GM13977 (cell line): ENCODE measurements around the gene PLXNA4.

Source experiments
- DNase-seq: peaks from one replicate; pipeline ENCODE4 v3.0.0; 2012; ENCODE audit warnings: low spot score
- in situ Hi-C: fragments of 300-500 bp; cut with MboI; formaldehyde crosslinking; loops from one replicate; pipeline ENCODE4 v1.12.0; 2022; ENCODE audit warnings: low sequenced_read_pairs, low pct_unique_long_range_greater_than_20kb, mixed read lengths, inconsistent platforms; ENCODE audit not compliant: unreplicated experiment
- TF ChIP-seq, protein P1 (sequence below): IDR thresholded peaks from 2 replicates; pipeline ENCODE4 v1.5.1; 2012; ENCODE audit warnings: mild to moderate bottlenecking, control low read depth; ENCODE audit not compliant: insufficient read depth; ENCODE audit errors: extremely low read depth, missing control alignments

The PLXNA4 gene

DNA sequence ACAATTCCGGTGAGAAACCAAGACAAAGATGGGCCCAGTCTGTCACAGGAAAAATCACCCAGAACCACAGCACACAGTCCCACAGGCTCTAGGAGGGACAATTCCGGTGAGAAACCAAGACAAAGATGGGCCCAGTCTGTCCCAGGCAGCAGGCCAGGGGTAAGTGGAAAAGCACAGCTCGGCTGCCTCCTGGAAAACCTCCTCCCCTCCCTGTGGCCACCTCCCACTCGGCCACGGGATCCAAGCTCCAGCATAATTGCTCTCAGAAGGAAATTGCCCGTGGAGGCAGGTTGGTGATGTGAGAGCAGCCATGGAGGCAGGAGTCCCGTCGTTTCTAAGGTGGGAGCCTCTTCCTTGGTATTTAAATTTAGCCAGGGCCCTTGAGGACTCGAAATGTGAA lies 95.7 kb downstream of the PLXNA4 start:
- TF ChIP-seq, protein P1, sequence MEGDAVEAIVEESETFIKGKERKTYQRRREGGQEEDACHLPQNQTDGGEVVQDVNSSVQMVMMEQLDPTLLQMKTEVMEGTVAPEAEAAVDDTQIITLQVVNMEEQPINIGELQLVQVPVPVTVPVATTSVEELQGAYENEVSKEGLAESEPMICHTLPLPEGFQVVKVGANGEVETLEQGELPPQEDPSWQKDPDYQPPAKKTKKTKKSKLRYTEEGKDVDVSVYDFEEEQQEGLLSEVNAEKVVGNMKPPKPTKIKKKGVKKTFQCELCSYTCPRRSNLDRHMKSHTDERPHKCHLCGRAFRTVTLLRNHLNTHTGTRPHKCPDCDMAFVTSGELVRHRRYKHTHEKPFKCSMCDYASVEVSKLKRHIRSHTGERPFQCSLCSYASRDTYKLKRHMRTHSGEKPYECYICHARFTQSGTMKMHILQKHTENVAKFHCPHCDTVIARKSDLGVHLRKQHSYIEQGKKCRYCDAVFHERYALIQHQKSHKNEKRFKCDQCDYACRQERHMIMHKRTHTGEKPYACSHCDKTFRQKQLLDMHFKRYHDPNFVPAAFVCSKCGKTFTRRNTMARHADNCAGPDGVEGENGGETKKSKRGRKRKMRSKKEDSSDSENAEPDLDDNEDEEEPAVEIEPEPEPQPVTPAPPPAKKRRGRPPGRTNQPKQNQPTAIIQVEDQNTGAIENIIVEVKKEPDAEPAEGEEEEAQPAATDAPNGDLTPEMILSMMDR: no peak
- DNase-seq: no peak
- in situ Hi-C loops: no loop called here

DNA sequence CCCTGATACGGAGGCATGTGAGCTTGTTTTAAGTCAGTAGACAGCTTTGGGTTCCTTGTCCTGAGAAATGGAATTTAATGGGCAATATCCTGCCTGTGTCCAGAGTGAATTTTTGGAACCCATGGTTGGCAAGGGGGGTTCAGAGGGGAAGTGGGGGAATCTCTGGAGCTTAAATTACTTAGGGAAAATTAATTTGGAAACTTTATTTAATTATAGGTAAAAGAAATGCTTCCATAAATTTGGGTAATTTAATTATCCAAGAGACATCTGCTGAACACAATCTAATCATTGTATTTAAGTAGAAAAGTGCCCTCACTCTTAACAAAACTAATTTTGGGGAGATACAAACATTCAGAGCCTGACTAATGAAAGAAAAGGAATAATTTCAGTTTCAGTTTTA lies 99.7 kb downstream of the PLXNA4 start:
- TF ChIP-seq, protein P1: no peak
- in situ Hi-C loops: no loop called here
- DNase-seq: no peak

DNA sequence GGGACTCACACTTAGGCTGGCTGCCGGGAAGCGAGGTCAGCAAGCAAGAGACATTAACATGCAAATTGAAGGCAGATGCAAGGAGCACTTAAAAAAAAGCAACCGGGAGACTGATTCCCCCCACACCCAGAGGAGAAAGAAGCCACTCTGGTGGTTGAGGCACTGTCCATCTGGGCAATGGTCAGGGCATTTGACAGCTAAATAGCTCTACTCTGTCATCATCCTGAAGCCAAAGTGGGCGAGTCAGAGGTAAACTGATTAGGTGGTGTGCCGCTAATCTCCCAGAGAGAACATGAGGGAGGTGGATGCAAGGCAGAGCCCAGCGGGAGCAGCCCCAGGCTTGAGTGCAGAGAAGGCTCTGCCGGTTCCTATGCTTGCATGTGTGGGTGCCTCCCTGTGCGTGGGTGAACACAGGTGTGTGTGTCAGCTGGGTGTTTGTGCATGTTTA lies 100.6 kb downstream of the PLXNA4 start:
- TF ChIP-seq, protein P1: no peak
- DNase-seq: no peak
- in situ Hi-C loops: no loop called here

DNA sequence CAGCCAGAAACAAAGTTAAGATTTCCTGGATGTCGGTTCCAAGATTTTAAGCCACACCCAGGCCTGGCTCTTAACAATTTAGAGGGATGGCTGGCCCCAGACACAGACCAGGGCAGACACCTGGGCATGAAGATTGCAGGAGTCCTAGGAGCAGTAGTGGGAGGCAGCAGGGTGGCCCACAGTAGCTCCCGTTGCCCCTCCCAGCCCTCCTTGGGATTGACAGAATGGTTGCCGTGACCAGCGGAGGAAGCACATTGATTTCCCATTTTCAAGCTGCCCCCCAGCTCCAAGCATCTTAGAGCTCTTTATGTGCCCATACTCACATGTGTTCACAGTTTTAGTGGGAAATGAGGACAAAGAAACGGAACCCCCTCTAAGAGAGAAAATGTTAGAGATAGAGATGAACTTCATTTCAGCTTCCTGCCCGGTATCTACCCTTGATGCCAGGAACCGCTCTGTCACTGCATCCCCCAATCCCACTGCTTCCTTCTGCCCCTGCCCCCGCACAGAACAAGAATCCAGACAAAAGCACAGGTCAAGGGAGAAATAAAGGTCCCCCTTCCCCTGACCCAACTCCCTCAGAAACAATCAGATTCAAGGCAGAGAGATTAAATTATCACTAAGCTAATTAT lies 101.1 kb downstream of the PLXNA4 start:
- DNase-seq: no peak
- TF ChIP-seq, protein P1: no peak
- in situ Hi-C loops: no loop called here

DNA sequence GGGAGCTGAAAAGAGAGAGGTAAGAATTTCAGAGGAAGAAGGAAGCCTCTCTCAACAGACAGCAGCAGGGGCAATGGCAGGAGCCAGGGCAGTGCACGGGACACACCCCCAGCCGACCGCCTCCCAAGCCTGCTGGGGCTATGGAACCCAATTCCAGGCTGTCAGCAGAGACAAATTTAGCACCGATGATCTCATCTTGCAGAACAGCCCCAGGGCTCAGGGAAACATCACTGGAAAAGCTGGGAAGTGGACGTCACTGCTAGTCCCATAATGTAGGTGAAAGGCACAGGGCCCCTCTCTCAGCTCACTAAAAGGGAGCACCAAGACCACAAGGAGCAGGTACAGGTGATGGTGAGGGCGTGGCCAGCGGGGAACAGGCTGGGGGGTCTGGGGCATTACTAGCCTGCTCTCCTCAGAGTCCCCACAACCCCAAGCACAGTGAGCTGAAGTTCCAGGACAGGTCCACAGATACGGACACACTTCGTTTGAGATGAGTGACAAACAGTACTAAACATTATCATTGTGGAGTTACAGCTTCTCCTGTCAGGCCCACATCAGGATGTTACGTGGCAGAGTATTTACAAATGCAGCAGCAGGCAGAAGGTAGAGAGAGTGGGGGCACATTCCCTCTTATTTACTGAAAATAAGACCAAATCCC lies 103.7 kb downstream of the PLXNA4 start:
- in situ Hi-C loops: no loop called here
- TF ChIP-seq, protein P1: no peak
- no peak for DNase-seq

DNA sequence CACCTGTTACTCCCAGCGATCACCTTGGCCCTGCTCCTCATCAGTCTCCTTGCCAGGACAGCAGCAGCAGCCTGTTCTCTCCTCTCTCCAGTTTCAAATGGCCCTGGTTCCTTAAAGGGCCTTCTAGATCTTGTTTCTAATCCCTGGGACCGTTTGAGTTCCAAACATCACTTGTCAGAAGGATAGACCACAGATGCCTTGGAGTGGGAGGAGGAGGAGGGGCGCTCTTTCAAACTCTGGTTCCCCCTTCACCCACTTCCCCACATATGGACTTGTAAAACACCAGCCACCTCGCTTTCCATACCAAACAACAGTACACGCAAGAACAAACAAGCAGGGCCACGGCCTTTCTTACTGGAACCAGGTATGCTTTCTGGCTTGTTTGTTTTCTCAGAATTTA lies 104.8 kb downstream of the PLXNA4 start:
- TF ChIP-seq, protein P1: no peak
- in situ Hi-C loops: no loop called here
- DNase-seq: no peak
